Neural progenitor cell (in vitro differentiated cells): ENCODE measurements around the gene ZNF710.
"Not testable (repeated sequence)": the region's sequence is repeated elsewhere in the genome, so short reads cannot be mapped to it uniquely, and the experiment has no call there.

Experiments
- CTCF ChIP-seq: fragments of 200-600 bp; sonication (generic); IDR thresholded peaks from 2 replicates; pipeline ENCODE4 v1.5.1; 2017; ENCODE audit warnings: antibody characterized with exemption, mild to moderate bottlenecking
- EZH2phosphoT487 ChIP-seq: fragments of 200-600 bp; sonication (generic); IDR thresholded peaks from 2 replicates; pipeline ENCODE4 v1.6.1; 2017; ENCODE audit warnings: antibody characterized with exemption

- not testable (repeated sequence) for TF ChIP-seq CTCF, EZH2phosphoT487
Observed at GRCh38 chr15:89955449-89955998, 45.6 kb upstream of the ZNF710 start.
